HUES6 (cell line): ENCODE measurements around the gene TBC1D10B.
"Not testable (repeated sequence)": the region's sequence is repeated elsewhere in the genome, so short reads cannot be mapped to it uniquely, and the experiment has no call there.

Experiments used
- H3K27ac ChIP-seq: 2 replicates; pipeline ENCODE4 v1.7.0; 2013; ENCODE audit warnings: low read depth, mild to moderate bottlenecking, low read length, inconsistent platforms
- H3K27me3 ChIP-seq: 2 replicates; pipeline ENCODE4 v1.6.1; 2013; ENCODE audit warnings: low read length; ENCODE audit not compliant: control insufficient read depth, insufficient read depth
- H3K36me3 ChIP-seq: 2 replicates; pipeline ENCODE4 v1.6.1; 2013; ENCODE audit warnings: low read length; ENCODE audit not compliant: control insufficient read depth, insufficient read depth
- H3K4me1 ChIP-seq: 2 replicates; pipeline ENCODE4 v1.6.1; 2013; ENCODE audit warnings: low read length; ENCODE audit not compliant: control insufficient read depth, insufficient read depth
- H3K4me3 ChIP-seq: 2 replicates; pipeline ENCODE4 v1.5.1; 2013; ENCODE audit warnings: low read depth, low read length
- H3K9ac ChIP-seq: one replicate; pipeline ENCODE4 v1.6.1; 2013; ENCODE audit warnings: mild to moderate bottlenecking, low read length
- H3K9me3 ChIP-seq: 2 replicates; pipeline ENCODE4 v1.6.1; 2013; ENCODE audit warnings: low read depth, low read length; ENCODE audit not compliant: control insufficient read depth, insufficient read depth

Gene TBC1D10B

DNA sequence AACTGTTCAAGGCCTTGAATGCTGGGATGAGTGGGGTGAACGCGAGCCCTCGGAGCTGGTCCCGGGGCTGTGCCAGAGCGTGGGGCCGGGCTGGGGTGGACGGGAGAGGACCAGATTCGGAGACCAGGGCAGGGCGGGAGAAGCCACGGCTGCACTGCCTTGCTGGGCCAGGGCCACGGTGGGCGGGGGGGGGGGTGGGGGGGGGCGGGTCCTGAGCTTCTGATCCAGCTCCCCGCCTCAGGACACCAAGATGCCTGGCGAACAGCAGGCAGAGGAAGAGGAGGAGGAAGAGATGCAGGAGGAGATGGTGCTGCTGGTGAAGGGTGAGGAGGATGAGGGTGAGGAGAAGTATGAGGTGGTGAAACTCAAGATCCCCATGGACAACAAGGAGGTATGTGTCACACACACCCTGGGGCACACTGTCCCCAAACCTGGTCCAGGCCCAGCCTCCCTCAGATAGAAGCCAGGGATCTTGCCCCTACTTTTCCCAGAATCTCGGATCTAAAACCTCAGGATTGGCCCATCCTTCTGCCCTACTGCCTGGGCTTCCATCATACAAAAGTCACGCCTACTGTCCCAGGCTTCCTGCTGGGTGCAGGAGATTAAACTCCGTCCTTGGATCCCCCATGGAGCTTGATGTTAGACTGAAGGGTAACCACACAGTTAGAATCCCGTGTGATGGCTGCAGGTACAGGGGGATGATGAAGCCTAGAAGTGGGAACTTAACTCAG is 37.7 kb upstream of the TBC1D10B start:
- Histone ChIP-seq H3K9me3 (no peaks in the 10 kb centered on the region), H3K4me1 (peaks cover 12% of the 10 kb centered on the region; the same call in 1 of the 2 replicates), H3K27me3 (no peaks in the 10 kb centered on the region), H3K9ac (peak overlapping the region; percentile 92), H3K27ac (peak overlapping the region; percentile 82; the same call in 1 of the 2 replicates), H3K4me3 (peak overlapping the region; percentile 85), H3K36me3 (peaks cover 24% of the 10 kb centered on the region)

DNA sequence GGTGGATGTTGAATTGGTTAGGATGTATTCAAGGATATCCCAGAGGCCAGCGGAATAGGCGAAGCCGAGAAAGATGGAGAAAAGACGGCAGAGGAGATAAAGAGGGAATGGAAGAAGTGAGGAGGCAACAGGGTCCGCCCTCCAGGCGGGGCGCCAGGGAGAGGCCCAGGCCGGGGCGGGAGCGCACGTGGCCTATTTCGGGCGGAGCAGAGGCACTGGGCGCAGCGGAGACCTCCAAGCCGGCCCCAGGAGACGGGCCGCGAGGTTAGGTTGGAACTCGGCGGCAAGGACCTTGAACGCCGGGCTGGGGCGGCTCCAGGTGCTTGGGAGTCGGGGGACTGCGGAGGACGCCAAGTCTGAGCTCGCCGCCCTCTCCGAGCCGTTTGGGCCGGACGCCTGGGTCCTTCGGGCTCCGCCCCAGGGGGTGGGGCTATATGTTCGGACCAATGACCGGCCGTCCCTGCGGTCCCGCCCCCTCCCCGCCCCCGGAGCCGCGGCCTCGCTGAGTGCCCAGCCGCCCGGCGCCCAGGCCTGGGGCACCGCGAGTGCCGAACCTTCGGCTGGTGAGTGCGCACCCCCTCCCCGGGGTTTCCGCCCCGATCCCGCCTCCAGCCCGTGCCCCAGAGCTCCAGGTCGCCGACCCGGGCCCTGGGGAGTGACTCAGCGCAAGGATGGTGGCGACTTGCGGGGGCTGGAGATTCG is 37.0 kb upstream of the TBC1D10B start, which contains the start of gene ZNF771:
TSS of gene ZNF771 (plus strand) at position 505 of the 702 bp plus-strand sequence. CDS start 448 bp downstream, outside the sequence.
- H3K9ac ChIP-seq = peak within 1 kb of the TSS; percentile 92
- peaks cover 17% of the 10 kb centered on the region for H3K36me3 ChIP-seq
- no peaks in the 10 kb centered on the region for H3K9me3 ChIP-seq
- H3K27me3 ChIP-seq = no peaks in the 10 kb centered on the region
- H3K4me1 ChIP-seq = peaks cover 12% of the 10 kb centered on the region; the same call in 1 of the 2 replicates
- peak within 1 kb of the TSS; percentile 85 for H3K4me3 ChIP-seq
- peak within 1 kb of the TSS; percentile 82; the same call in 1 of the 2 replicates for H3K27ac ChIP-seq

DNA sequence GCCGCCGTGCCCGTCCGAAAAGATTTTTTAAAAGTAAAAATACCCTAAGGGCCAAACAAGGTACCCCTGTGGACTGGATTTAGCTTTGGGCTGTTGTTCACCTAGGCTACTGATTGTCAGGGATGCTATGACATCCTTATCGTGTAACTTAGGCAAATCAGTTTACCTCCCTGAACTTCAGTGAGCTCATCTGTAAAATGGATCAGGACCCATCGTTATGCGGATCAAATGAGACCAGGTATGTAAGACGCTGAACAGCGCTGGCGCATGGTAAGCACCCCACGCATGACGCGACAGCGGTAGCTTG is 36.5 kb upstream of the TBC1D10B start:
- Histone ChIP-seq H3K36me3 (peaks cover 12% of the 10 kb centered on the region), H3K27ac (peak overlapping the region; percentile 82; the same call in 1 of the 2 replicates), H3K27me3 (no peaks in the 10 kb centered on the region), H3K9me3 (no peaks in the 10 kb centered on the region), H3K4me3 (peak overlapping the region; percentile 85), H3K9ac (peak overlapping the region; percentile 86), H3K4me1 (peaks cover 13% of the 10 kb centered on the region; the same call in 1 of the 2 replicates)

DNA sequence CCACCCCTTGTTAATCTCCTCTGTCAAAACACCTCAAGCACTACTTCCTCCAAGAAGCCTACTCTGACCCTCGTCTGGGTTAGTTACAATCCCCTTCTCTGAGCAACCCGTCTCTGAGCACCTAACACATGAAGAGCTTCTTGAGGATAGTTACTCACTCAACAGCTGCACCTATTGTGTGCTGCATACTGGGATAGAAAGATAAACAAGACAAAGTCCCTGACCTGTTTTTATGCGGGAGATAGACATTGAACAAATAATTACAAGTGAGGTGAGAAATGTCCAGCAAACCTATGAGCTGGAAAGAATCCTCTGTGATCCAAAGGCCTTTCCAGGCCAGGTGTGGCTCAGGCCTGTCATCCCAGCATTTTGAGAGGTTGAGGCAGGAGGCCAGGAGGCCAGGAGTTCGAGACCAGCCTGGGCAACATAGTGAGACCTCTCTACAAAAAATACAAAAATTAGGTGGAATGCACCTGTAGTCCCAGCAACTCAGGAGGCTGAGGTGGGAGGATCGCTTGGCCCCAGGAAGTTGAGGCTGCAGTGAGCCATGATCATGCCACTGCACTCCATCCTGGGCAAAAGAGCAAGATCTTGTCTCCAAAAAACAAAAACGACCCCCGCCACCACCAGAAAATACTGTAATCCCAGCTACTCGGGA is 31.6 kb upstream of the TBC1D10B start:
- Histone ChIP-seq H3K9ac (no peak overlapping the region), H3K4me1 (peaks cover 22% of the 10 kb centered on the region), H3K4me3 (no peak overlapping the region), H3K27ac (no peak overlapping the region), H3K27me3 (no peaks in the 10 kb centered on the region), H3K9me3 (no peaks in the 10 kb centered on the region), H3K36me3 (peaks cover 20% of the 10 kb centered on the region)

DNA sequence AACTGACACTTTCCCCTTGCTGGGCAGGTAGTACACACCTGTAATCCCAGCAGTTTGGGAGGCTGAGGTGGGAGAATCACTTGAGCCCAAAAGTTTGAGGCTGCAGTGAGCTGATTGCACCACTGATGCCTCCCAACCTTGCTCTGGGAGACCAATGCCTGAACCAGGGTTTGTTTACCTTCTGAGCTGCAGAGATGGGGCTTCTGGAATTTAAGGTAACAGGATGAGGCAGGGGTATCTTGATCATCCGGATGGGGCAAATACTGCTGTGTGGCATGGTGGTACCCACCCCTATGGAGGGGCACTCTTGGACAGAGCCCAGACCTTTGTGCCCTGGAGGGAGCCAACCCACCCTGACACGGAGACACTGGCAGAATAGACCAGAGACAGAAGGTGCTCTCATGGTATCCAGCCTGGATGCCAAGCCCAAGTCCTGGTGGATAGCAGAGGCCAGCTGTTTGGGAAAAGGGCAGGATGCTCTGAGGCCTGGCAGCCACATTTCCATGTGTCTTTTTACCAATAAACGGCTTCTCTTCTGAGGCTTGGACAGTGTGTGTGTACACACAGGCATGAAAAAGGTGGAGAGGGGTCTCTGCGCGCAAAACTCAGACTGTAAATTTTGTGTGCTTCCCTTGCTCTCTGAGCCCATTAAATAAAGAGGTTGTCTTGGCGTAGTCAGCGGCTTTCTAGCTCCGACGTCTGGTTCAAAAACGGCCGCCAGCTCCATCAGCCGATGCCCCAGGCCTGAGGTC is 29.3 kb upstream of the TBC1D10B start:
- H3K36me3 ChIP-seq = peaks cover 21% of the 10 kb centered on the region
- no peaks in the 10 kb centered on the region for H3K27me3 ChIP-seq
- H3K9ac ChIP-seq = peak overlapping the region; percentile 98
- no peaks in the 10 kb centered on the region for H3K9me3 ChIP-seq
- H3K4me1 ChIP-seq = peaks cover 20% of the 10 kb centered on the region
- H3K4me3 ChIP-seq = peak overlapping the region; percentile 58
- peak overlapping the region; percentile 93; the same call in 1 of the 2 replicates for H3K27ac ChIP-seq

DNA sequence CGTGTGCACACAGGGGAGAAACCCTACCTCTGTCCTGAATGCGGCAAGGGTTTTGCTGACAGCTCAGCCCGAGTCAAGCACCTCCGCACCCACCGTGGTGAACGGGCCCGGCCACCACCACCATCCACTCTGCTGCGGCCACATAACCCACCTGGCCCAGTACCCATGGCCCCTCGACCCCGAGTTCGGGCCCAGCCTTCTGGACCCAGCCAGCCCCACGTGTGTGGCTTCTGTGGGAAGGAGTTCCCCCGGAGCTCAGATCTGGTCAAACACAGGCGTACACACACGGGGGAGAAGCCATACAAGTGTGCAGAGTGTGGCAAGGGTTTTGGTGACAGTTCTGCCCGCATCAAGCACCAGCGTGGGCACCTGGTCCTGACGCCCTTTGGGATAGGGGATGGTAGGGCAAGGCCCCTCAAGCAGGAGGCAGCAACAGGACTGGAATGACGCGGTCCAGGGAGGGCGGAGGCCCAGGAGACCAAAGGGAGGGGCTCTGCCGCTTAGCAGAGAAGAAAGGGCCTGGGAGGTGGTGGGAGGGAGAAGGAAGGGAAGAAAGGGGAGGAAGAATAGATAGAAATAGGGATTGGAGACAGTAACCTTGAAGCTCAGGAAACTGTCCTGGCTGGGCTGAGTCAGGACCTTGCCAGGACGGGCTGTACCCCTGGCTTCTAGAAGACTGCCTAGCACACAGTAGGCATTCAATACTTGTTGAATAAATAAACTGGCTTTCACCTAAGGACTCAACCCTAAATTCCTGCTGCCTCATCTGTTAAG is 28.6 kb upstream of the TBC1D10B start:
- Histone ChIP-seq H3K36me3 (peaks cover 21% of the 10 kb centered on the region), H3K4me1 (peaks cover 27% of the 10 kb centered on the region), H3K27me3 (no peaks in the 10 kb centered on the region), H3K9ac (peak overlapping the region; percentile 98), H3K27ac (no peak overlapping the region; the same call in 1 of the 2 replicates), H3K9me3 (no peaks in the 10 kb centered on the region), H3K4me3 (no peak overlapping the region)

DNA sequence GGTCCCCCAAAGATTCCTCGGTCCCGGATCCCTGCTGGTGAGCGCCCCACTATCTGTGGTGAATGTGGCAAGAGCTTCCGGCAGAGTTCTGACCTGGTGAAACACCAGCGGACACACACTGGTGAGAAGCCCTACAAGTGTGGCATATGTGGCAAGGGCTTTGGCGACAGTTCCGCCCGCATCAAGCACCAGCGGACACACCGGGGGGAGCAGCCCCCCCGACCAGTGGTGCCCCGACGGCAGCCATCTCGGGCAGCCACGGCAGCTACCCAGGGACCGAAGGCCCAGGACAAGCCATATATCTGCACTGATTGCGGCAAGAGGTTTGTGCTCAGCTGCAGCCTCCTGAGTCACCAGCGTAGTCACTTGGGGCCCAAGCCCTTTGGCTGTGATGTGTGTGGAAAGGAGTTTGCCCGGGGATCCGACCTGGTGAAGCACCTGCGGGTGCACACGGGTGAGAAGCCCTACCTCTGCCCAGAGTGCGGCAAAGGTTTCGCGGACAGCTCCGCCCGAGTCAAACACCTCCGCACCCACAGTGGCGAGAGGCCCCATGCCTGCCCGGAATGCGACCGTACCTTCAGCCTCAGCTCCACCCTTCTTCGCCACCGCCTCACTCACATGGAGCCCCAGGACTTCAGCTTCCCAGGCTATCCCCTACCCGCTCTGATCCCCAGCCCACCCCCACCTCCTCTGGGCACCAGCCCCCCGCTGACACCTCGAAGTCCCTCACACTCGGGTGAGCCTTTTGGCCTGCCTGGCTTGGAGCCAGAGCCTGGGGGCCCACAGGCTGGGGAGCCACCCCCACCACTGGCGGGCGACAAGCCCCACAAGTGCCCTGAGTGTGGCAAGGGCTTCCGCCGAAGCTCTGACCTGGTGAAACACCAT is 27.7 kb upstream of the TBC1D10B start:
- H3K9ac ChIP-seq = peak overlapping the region; percentile 25
- peaks cover 27% of the 10 kb centered on the region for H3K4me1 ChIP-seq
- H3K9me3 ChIP-seq = no peaks in the 10 kb centered on the region
- H3K36me3 ChIP-seq = peaks cover 21% of the 10 kb centered on the region
- H3K4me3 ChIP-seq = no peak overlapping the region
- H3K27ac ChIP-seq = no peak overlapping the region
- H3K27me3 ChIP-seq = no peaks in the 10 kb centered on the region

DNA sequence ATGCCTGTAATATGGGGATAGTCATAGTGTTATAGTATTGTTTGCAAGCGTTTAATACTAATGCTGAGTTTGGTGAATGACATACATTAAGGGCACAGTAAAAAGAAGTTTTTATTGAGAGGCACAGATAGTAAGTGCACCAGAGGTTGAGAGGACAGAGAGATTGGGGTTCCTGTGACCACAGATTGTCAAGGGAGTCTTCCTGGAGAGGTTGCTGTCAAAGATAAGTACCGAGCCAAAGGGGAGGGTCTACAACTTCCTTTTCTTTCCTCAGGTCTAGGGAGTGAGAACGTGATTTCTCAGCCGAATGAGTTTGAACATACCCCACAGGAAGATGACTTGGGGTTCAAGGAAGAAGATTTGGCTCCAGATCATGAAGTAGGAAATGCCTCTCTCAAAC is 26.8 kb upstream of the TBC1D10B start:
- Histone ChIP-seq H3K9me3 (no peaks in the 10 kb centered on the region), H3K27me3 (no peaks in the 10 kb centered on the region), H3K27ac (no peak overlapping the region), H3K4me3 (no peak overlapping the region), H3K36me3 (peaks cover 21% of the 10 kb centered on the region), H3K4me1 (peaks cover 27% of the 10 kb centered on the region), H3K9ac (no peak overlapping the region)

DNA sequence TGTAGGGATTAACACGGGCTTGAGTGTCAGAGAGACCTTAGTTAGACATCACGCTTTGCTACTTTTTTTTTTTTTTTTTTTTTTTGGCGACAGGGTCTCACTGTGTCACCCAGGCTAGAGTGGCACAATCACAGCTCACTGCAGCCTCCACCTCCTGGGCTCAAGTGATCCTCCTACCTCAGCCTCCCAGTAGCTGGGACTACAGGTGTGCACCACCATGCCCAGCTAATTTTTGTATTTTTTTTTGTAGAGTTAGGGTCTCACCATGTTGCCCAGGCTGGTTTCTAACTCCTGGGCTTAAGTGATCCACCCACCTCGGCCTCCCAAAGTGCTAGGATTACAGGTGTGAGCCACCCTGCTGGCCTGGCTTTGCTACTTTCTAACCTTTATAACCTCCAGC is 26.3 kb upstream of the TBC1D10B start:
- not testable (repeated sequence) for H3K9ac ChIP-seq, H3K27ac ChIP-seq, H3K27me3 ChIP-seq, H3K9me3 ChIP-seq
- Histone ChIP-seq H3K4me1 (peaks cover 24% of the 10 kb centered on the region), H3K36me3 (peaks cover 21% of the 10 kb centered on the region), H3K4me3 (peak overlapping the region; percentile 91)
